HepG2 (cell line): Measurements from ENCODE around the gene RNASE7. TPM values are rescaled to one million over a fixed set of nuclear protein-coding genes. Genes with fewer than 3 reads are reported as not detected.

Experiments
- AHR ChIP-seq: IDR thresholded peaks from 2 replicates; pipeline ENCODE4 v1.6.1; 2018; ENCODE audit warnings: missing genetic modification reagents, missing compliant biosample characterization
- AKAP8 ChIP-seq: sonication (generic); formaldehyde crosslinking; IDR thresholded peaks from 2 replicates; pipeline ENCODE4 v1.5.1; 2020; ENCODE audit warnings: mild to moderate bottlenecking, missing genetic modification reagents
- ARID5B ChIP-seq: IDR thresholded peaks from 2 replicates; pipeline ENCODE4 v1.4.0; 2020; ENCODE audit warnings: mild to moderate bottlenecking, missing genetic modification reagents
- ATF7-NPFF ChIP-seq: sonication (generic); formaldehyde crosslinking; IDR thresholded peaks from 2 replicates; pipeline ENCODE4 v1.8.1; 2023; ENCODE audit warnings: mild to moderate bottlenecking, low read depth, missing genetic modification reagents, moderate library complexity
- HMGA1 ChIP-seq: sonication (generic); formaldehyde crosslinking; conservative IDR thresholded peaks from 2 replicates; pipeline ENCODE4 v1.4.0; 2020; ENCODE audit warnings: missing genetic modification reagents
- MAFG ChIP-seq: sonication (generic); formaldehyde crosslinking; IDR thresholded peaks from 2 replicates; pipeline ENCODE4 v1.5.1; 2020; ENCODE audit warnings: mild to moderate bottlenecking, missing genetic modification reagents
- MIER3 ChIP-seq: IDR thresholded peaks from 2 replicates; pipeline ENCODE4 v1.6.1; 2016; ENCODE audit warnings: missing compliant biosample characterization, borderline replicate concordance
- MTF1 ChIP-seq: sonication (generic); formaldehyde crosslinking; IDR thresholded peaks from 2 replicates; pipeline ENCODE4 v1.5.0; 2020; ENCODE audit warnings: missing genetic modification reagents
- MXD3 ChIP-seq: IDR thresholded peaks from 2 replicates; pipeline ENCODE4 v1.6.1; 2016; ENCODE audit warnings: mild to moderate bottlenecking, missing biosample characterization, missing genetic modification reagents
- NBN ChIP-seq: fragments of 450-650 bp; conservative IDR thresholded peaks from 2 replicates; pipeline ENCODE4 v1.6.1; 2017
- NFYB ChIP-seq: sonication (generic); formaldehyde crosslinking; IDR thresholded peaks from 2 replicates; pipeline ENCODE4 v1.4.0; 2020; ENCODE audit warnings: missing genetic modification reagents
- PCBP1 ChIP-seq: fragments of 200-400 bp; formaldehyde crosslinking; IDR thresholded peaks from 2 replicates; pipeline ENCODE4 v1.6.1; 2017; ENCODE audit warnings: mild to moderate bottlenecking, low read depth, low read length, borderline replicate concordance
- RBFOX2 ChIP-seq: fragments of 200-400 bp; formaldehyde crosslinking; IDR thresholded peaks from 2 replicates; pipeline ENCODE4 v1.6.1; 2017; ENCODE audit warnings: low read depth, mild to moderate bottlenecking, low read length
- RNF219 ChIP-seq: sonication (generic); formaldehyde crosslinking; IDR thresholded peaks from 2 replicates; pipeline ENCODE4 v1.5.0; 2020; ENCODE audit warnings: mild to moderate bottlenecking, missing genetic modification reagents
- ZC3H13 ChIP-seq: sonication (generic); formaldehyde crosslinking; IDR thresholded peaks from 2 replicates; pipeline ENCODE4 v1.8.1; 2023; ENCODE audit warnings: mild to moderate bottlenecking, missing genetic modification reagents, moderate library complexity
- ZNF451 ChIP-seq: sonication (generic); formaldehyde crosslinking; IDR thresholded peaks from 2 replicates; pipeline ENCODE4 v1.5.0; 2020; ENCODE audit warnings: mild to moderate bottlenecking, missing genetic modification reagents
- ZNF562 ChIP-seq: sonication (generic); formaldehyde crosslinking; IDR thresholded peaks from 2 replicates; pipeline ENCODE4 v1.8.0; 2022; ENCODE audit warnings: missing genetic modification reagents, borderline replicate concordance
- ZNF572 ChIP-seq: sonication (generic); formaldehyde crosslinking; IDR thresholded peaks from 2 replicates; pipeline ENCODE4 v1.5.1; 2020; ENCODE audit warnings: mild to moderate bottlenecking, missing genetic modification reagents
- ZNF775 ChIP-seq: sonication (generic); formaldehyde crosslinking; IDR thresholded peaks from 2 replicates; pipeline ENCODE4 v1.4.0; 2020; ENCODE audit warnings: missing genetic modification reagents, mild to moderate bottlenecking, moderate library complexity, borderline replicate concordance
- ZSCAN21 ChIP-seq: sonication (generic); formaldehyde crosslinking; IDR thresholded peaks from 2 replicates; pipeline ENCODE4 v1.8.0; 2022; ENCODE audit warnings: mild to moderate bottlenecking, missing genetic modification reagents, moderate library complexity, borderline replicate concordance
- ZXDC ChIP-seq: sonication (generic); formaldehyde crosslinking; IDR thresholded peaks from 2 replicates; pipeline ENCODE4 v1.5.0; 2020; ENCODE audit warnings: mild to moderate bottlenecking, missing genetic modification reagents
- polyA plus RNA-seq, 8 experiments: library from polyadenylated mRNA; depleted of rRNA in 3 of 8; stranded (reverse) in 7 of 8; unstranded in 1 of 8; fragments of >200 nt; fragmentation: Illumina TruSeq in 4 of 8; extraction: Trizol in 4 of 8; gene quantifications; 2 replicates each; pipeline versions ENCODE4 v1.2.1 to v1.2.3, GENCODE V29; 2011 to 2016; ENCODE audit warnings: low read depth in 4 of 8, missing spikeins in 1 of 8, mixed read lengths in 1 of 8; ENCODE audit not compliant: insufficient read depth in 1 of 8
- total RNA-seq, 5 experiments: library from RNA; depleted of rRNA; stranded (reverse); fragments of >200 nt; fragmentation: Illumina TruSeq; extraction: Trizol; gene quantifications; 2 replicates each; pipeline ENCODE4 v1.2.3, GENCODE V29; 2016; ENCODE audit warnings: low read depth in 1 of 5

RNASE7 gene
- total and polyA plus RNA-seq, 2 of the 13 experiments (the other 11 are each of a cell fraction or from before 2014, with no cell fraction given): 0.04 TPM; not detected in 1

- TF ChIP-seq ARID5B (peak; percentile 56), ZSCAN21 (CRISPR knock-in tag) (peak; percentile 94), MXD3 (CRISPR knock-in tag) (peak; percentile 36; the same call in 1 of the 2 replicates), AHR (peak; percentile 39; the same call in 1 of the 2 replicates), ZNF775 (no peak), AKAP8 (CRISPR knock-in tag) (0 out of 2 replicates have a peak, but pooled peaks have one; percentile 24), NFYB (CRISPR knock-in tag) (no peak), MTF1 (CRISPR knock-in tag) (no peak), ZNF572 (no peak), MAFG (CRISPR knock-in tag) (no peak), ZXDC (CRISPR knock-in tag) (0 out of 2 replicates have a peak, but pooled peaks have one; percentile 40), ZC3H13 (CRISPR knock-in tag) (no peak), RNF219 (CRISPR knock-in tag) (no peak), ZNF562 (CRISPR knock-in tag) (no peak), PCBP1 (0 out of 2 replicates have a peak, but pooled peaks have one; percentile 87), NBN (no peak), RBFOX2 (peak; percentile 94), ZNF451 (CRISPR knock-in tag) (peak; percentile 69; the same call in 1 of the 2 replicates), HMGA1 (CRISPR knock-in tag) (no peak), ATF7-NPFF (CRISPR knock-in tag) (peak; percentile 87), MIER3 (CRISPR knock-in tag) (no peak)
Observed at GRCh38 chr14:21024585-21025370, 17.4 kb upstream of the RNASE7 start, which contains the start of gene NDRG2 (continued).
